Epithelial cell of proximal tubule (primary cell): ENCODE results near the gene PCNT. TPM values are rescaled to one million over a fixed set of nuclear protein-coding genes. Genes with fewer than 3 reads are reported as not detected.

Experiments used
- DNase-seq: peaks from one replicate; pipeline ENCODE4 v3.0.0-alpha.2; 2011; ENCODE audit warnings: low read depth
- H3K4me3 ChIP-seq: 2 replicates; pipeline ENCODE4 v1.5.1; 2011; ENCODE audit warnings: low read depth, mild to moderate bottlenecking, low read length
- CTCF ChIP-seq: conservative IDR thresholded peaks from 2 replicates; pipeline ENCODE4 v1.5.1; 2012; ENCODE audit warnings: low read depth, mild to moderate bottlenecking, low read length
- total RNA-seq: library from RNA; depleted of rRNA; stranded (reverse); fragments of >200 nt; gene quantifications from 2 replicates; pipeline ENCODE4 v1.2.3, GENCODE V29; 2015

Gene PCNT
- total RNA-seq, 1 donor from 2014 or later = 18.7 TPM

GRCh38 chr21:46295177-46295770 is 28.7 kb upstream of the PCNT start:
- H3K4me3 ChIP-seq = no peak overlapping the region
- TF ChIP-seq CTCF = no peak
- DNase-seq = no peak

GRCh38 chr21:46295996-46296752 is 27.8 kb upstream of the PCNT start:
- no peak for DNase-seq
- no peak overlapping the region for H3K4me3 ChIP-seq
- no peak for TF ChIP-seq CTCF

- peak overlapping the region; percentile 28 for H3K4me3 ChIP-seq
- no peak for TF ChIP-seq CTCF
- no peak for DNase-seq
Observed at GRCh38 chr21:46297338-46298271, 26.4 kb upstream of the PCNT start.

- H3K4me3 ChIP-seq = no peak overlapping the region
- no peak for DNase-seq
- TF ChIP-seq CTCF = no peak
Observed at GRCh38 chr21:46299167-46299566, 24.8 kb upstream of the PCNT start.

GRCh38 chr21:46301759-46302158 is 22.2 kb upstream of the PCNT start:
- no peak overlapping the region for H3K4me3 ChIP-seq
- TF ChIP-seq CTCF = no peak
- DNase-seq = no peak

GRCh38 chr21:46304437-46304836 is 19.5 kb upstream of the PCNT start:
- H3K4me3 ChIP-seq = no peak overlapping the region
- no peak for DNase-seq
- TF ChIP-seq CTCF = no peak
